KMS-11 (cell line): Measurements from ENCODE around the gene IL12RB2.

ENCODE experiments used
- H2AFZ ChIP-seq: fragments of 200-600 bp; sonication (generic); 2 replicates; pipeline ENCODE4 v1.6.1; 2016; ENCODE audit warnings: antibody characterized with exemption, mixed run types, low read depth
- H3K27ac ChIP-seq: fragments of 200-600 bp; sonication (generic); 2 replicates; pipeline ENCODE4 v1.6.1; 2016; ENCODE audit warnings: mild to moderate bottlenecking, mixed run types
- H3K27me3 ChIP-seq: fragments of 200-600 bp; sonication (generic); 2 replicates; pipeline ENCODE4 v1.6.1; 2017; ENCODE audit warnings: mild to moderate bottlenecking, low read depth, mixed run types, moderate library complexity; ENCODE audit not compliant: insufficient read depth
- H3K36me3 ChIP-seq: fragments of 200-600 bp; sonication (generic); 2 replicates; pipeline ENCODE4 v1.6.1; 2017; ENCODE audit warnings: mild to moderate bottlenecking, mixed run types; ENCODE audit not compliant: insufficient read depth
- H3K4me1 ChIP-seq: fragments of 200-600 bp; sonication (generic); 2 replicates; pipeline ENCODE4 v1.6.1; 2016; ENCODE audit warnings: mild to moderate bottlenecking, low read depth, mixed run types; ENCODE audit not compliant: poor library complexity, severe bottlenecking
- H3K4me2 ChIP-seq: fragments of 200-600 bp; sonication (generic); 2 replicates; pipeline ENCODE4 v1.7.0; 2016; ENCODE audit warnings: mild to moderate bottlenecking, mixed run types
- H3K4me3 ChIP-seq: fragments of 200-600 bp; sonication (generic); IDR thresholded peaks from 2 replicates; pipeline ENCODE4 v1.6.1; 2017; ENCODE audit warnings: low read depth, low read length, mixed read lengths; ENCODE audit not compliant: insufficient read depth
- H3K79me2 ChIP-seq: fragments of 200-600 bp; sonication (generic); 2 replicates; pipeline ENCODE4 v1.6.1; 2016; ENCODE audit warnings: low read depth, mixed run types; ENCODE audit not compliant: insufficient read depth
- H3K9ac ChIP-seq: fragments of 200-600 bp; sonication (generic); 2 replicates; pipeline ENCODE4 v1.6.1; 2016; ENCODE audit warnings: mild to moderate bottlenecking, mixed run types
- H4K20me1 ChIP-seq: fragments of 200-600 bp; sonication (generic); 2 replicates; pipeline ENCODE4 v1.6.1; 2016; ENCODE audit warnings: mild to moderate bottlenecking, mixed run types; ENCODE audit not compliant: insufficient read depth
- TF ChIP-seq, protein P1 (sequence below): fragments of 200-600 bp; sonication (generic); conservative IDR thresholded peaks from 2 replicates; pipeline ENCODE4 v1.6.1; 2017; ENCODE audit warnings: low read depth, mild to moderate bottlenecking, antibody characterized with exemption, low read length, moderate library complexity, mixed read lengths

The IL12RB2 gene

DNA sequence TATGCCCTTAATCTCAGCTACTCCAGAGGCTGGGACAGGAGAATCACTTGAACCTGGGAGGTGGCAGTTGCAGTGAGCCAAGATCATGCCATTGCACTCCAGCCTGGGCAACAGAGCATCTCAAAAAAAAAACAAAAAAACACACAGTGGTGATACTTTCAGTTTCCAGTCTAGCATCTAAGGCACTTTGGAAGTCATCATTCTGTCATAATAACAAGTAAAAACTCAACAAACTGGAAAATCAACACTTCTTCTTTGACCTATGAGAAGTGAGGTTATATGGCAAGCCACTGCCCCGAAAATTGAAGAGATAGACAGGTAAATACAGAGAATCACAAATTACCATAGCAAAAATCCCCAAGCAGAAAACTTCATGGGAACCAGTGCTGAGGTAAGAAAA lies 51.9 kb downstream of the IL12RB2 start:
- Histone ChIP-seq H3K4me3 (no peak overlapping the region), H3K36me3 (no peaks in the 10 kb centered on the region), H4K20me1 (no peaks in the 10 kb centered on the region), H3K4me2 (no peak overlapping the region), H3K9ac (no peak overlapping the region), H3K79me2 (no peaks in the 10 kb centered on the region), H3K27ac (no peak overlapping the region), H3K4me1 (no peaks in the 10 kb centered on the region), H3K27me3 (no peaks in the 10 kb centered on the region), H2AFZ (no peak overlapping the region)
- TF ChIP-seq, protein P1, sequence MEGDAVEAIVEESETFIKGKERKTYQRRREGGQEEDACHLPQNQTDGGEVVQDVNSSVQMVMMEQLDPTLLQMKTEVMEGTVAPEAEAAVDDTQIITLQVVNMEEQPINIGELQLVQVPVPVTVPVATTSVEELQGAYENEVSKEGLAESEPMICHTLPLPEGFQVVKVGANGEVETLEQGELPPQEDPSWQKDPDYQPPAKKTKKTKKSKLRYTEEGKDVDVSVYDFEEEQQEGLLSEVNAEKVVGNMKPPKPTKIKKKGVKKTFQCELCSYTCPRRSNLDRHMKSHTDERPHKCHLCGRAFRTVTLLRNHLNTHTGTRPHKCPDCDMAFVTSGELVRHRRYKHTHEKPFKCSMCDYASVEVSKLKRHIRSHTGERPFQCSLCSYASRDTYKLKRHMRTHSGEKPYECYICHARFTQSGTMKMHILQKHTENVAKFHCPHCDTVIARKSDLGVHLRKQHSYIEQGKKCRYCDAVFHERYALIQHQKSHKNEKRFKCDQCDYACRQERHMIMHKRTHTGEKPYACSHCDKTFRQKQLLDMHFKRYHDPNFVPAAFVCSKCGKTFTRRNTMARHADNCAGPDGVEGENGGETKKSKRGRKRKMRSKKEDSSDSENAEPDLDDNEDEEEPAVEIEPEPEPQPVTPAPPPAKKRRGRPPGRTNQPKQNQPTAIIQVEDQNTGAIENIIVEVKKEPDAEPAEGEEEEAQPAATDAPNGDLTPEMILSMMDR = no peak

DNA sequence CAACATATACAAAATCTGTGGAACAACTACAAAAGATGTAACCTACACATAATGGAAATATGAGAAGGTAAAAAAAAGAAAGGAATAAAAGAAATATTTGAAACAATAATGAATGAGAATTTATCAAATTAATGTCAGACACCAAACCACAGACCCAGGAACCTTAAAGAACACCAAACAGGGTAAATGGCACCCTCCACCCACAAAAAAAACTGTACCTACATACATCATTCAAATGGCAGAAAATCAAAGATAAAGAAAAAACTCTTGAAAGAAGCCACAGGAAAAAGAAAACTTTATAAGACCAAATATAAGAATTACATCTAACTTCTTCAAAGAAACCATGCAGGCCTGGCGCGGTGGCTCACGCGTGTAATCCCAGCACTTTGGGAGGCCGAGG lies 54.0 kb downstream of the IL12RB2 start:
- Histone ChIP-seq H3K27me3 (no peaks in the 10 kb centered on the region), H3K4me1 (no peaks in the 10 kb centered on the region), H4K20me1 (no peaks in the 10 kb centered on the region), H2AFZ (no peak overlapping the region), H3K27ac (no peak overlapping the region), H3K4me3 (no peak overlapping the region), H3K4me2 (no peak overlapping the region), H3K79me2 (no peaks in the 10 kb centered on the region), H3K9ac (no peak overlapping the region), H3K36me3 (no peaks in the 10 kb centered on the region)
- TF ChIP-seq, protein P1 = no peak

DNA sequence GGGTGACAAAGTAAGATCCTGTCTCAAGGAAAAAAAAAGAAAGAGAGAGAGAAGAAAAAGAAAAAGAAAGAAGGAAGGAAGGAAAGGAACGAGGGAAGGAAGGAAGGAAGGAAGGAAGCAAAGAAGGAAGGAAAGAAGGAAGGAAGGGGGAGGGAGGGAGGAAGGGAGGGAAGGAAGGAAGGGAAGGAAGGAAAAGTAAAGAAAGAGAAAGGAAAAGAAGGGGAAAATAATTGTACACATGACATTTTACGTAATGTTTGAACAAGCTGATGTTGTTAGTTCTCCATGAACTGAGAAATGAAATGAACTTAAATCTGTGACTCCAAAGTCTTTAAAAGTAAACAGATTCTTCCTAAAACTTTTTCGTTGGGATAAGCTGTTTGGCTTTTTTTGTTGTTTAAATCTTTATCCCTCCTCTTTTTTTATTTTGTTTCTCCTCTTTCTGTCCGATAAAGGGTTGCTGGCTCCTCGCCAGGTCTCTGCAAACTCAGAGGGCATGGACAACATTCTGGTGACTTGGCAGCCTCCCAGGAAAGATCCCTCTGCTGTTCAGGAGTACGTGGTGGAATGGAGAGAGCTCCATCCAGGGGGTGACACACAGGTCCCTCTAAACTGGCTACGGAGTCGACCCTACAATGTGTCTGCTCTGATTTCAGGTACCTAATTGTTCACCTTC lies 59.8 kb downstream of the IL12RB2 start:
- no peak overlapping the region for H3K9ac ChIP-seq
- no peak overlapping the region for H3K4me3 ChIP-seq
- H3K4me2 ChIP-seq = no peak overlapping the region
- H4K20me1 ChIP-seq = no peaks in the 10 kb centered on the region
- H3K36me3 ChIP-seq = no peaks in the 10 kb centered on the region
- no peaks in the 10 kb centered on the region for H3K4me1 ChIP-seq
- no peaks in the 10 kb centered on the region for H3K27me3 ChIP-seq
- H3K27ac ChIP-seq = no peak overlapping the region
- no peaks in the 10 kb centered on the region for H3K79me2 ChIP-seq
- no peak overlapping the region for H2AFZ ChIP-seq
- TF ChIP-seq, protein P1 = no peak

DNA sequence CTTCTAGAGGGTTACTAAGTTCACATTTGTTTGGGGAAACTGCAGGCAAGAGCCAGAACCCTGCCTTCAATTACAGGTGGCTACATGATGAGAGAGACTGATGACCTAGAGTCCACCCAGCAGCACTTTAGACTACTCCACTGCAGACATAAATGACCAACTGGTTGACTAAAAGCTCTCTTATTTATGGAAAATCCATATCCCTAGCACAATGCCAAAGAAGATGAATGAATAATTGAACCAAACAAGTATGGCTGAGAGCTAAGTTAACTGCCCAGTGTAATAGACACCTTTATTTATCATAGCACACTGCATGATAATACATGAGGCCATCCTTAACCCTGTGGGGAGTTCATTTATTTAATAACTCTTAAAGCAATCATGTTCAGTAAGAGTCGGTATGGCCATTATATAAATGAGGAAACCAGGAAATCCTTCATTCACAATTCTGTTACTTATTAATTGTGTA lies 60.4 kb downstream of the IL12RB2 start:
- Histone ChIP-seq H3K27me3 (no peaks in the 10 kb centered on the region), H4K20me1 (no peaks in the 10 kb centered on the region), H3K4me3 (no peak overlapping the region), H3K36me3 (no peaks in the 10 kb centered on the region), H3K79me2 (no peaks in the 10 kb centered on the region), H3K9ac (no peak overlapping the region), H3K4me2 (no peak overlapping the region), H3K27ac (no peak overlapping the region), H3K4me1 (no peaks in the 10 kb centered on the region), H2AFZ (no peak overlapping the region)
- TF ChIP-seq, protein P1 = no peak
